ENCODE measurements around the gene ABHD2. TPM values are rescaled to one million over a fixed set of nuclear protein-coding genes. Genes with fewer than 3 reads are reported as not detected.
"Not testable (repeated sequence)": the region's sequence is repeated elsewhere in the genome, so short reads cannot be mapped to it uniquely, and the experiment has no call there.

The ABHD2 gene
- total and polyA plus RNA-seq, 2 donors, result 16.0 to 41.0 TPM

- H3K4me1 ChIP-seq (ENCODE audit: insufficient read depth), result no peaks in the 10 kb centered on the region
- 90% methylated on average over 5 of the region's 5 CpGs for WGBS
Measured at GRCh38 chr15:89125088-89125826, 37.0 kb downstream of the ABHD2 start.

GRCh38 chr15:89126009-89126408 lies 37.8 kb downstream of the ABHD2 start:
- Histone ChIP-seq H3K4me3 (ENCODE audit: low read depth, low read length) (no peak overlapping the region), H3K4me1 (ENCODE audit: insufficient read depth) (no peaks in the 10 kb centered on the region), H3K36me3 (ENCODE audit: insufficient read depth) (peaks cover 4% of the 10 kb centered on the region), H3K27ac (ENCODE audit: low read depth) (no peak overlapping the region)
- WGBS, result 95% methylated on average over 6 of the region's 6 CpGs
- no peak for DNase-seq (ENCODE audit: extremely low spot score)

More at GRCh38 chr15:89125088-89125826, 37.0 kb downstream of the ABHD2 start:
- DNase-seq (ENCODE audit: extremely low spot score), result no peak
- no peak overlapping the region for H3K27ac ChIP-seq (ENCODE audit: low read depth)
- no peak overlapping the region for H3K4me3 ChIP-seq (ENCODE audit: low read depth, low read length)
- peaks cover 2% of the 10 kb centered on the region for H3K36me3 ChIP-seq (ENCODE audit: insufficient read depth)

- no peak for DNase-seq (ENCODE audit: extremely low spot score)
- Histone ChIP-seq H3K4me3 (ENCODE audit: low read depth, low read length) (no peak overlapping the region), H3K27ac (ENCODE audit: low read depth) (no peak overlapping the region), H3K4me1 (ENCODE audit: insufficient read depth) (no peaks in the 10 kb centered on the region), H3K36me3 (ENCODE audit: insufficient read depth) (peaks cover 3% of the 10 kb centered on the region)
- 90% methylated on average over 3 of the region's 3 CpGs for WGBS
Measured at GRCh38 chr15:89127054-89127702, 38.9 kb downstream of the ABHD2 start.

- Histone ChIP-seq H3K27ac (ENCODE audit: low read depth) (no peak overlapping the region), H3K36me3 (ENCODE audit: insufficient read depth) (peaks cover 3% of the 10 kb centered on the region), H3K4me1 (ENCODE audit: insufficient read depth) (no peaks in the 10 kb centered on the region), H3K4me3 (ENCODE audit: low read depth, low read length) (no peak overlapping the region)
- WGBS, result 96% methylated on average over 6 of the region's 6 CpGs
- no peak for DNase-seq (ENCODE audit: extremely low spot score)
Measured at GRCh38 chr15:89128320-89129122, 40.3 kb downstream of the ABHD2 start.

GRCh38 chr15:89129123-89129815 lies 41.0 kb downstream of the ABHD2 start:
- peaks cover 3% of the 10 kb centered on the region for H3K36me3 ChIP-seq (ENCODE audit: insufficient read depth)
- no peak overlapping the region for H3K4me3 ChIP-seq (ENCODE audit: low read depth, low read length)
- H3K4me1 ChIP-seq (ENCODE audit: insufficient read depth), result peaks cover under 1% of the 10 kb centered on the region
- WGBS, result 56% methylated on average over 3 of the region's 3 CpGs
- DNase-seq (ENCODE audit: extremely low spot score), result no peak
- no peak overlapping the region for H3K27ac ChIP-seq (ENCODE audit: low read depth)

- no peak overlapping the region for H3K4me3 ChIP-seq (ENCODE audit: low read depth, low read length)
- H3K27ac ChIP-seq (ENCODE audit: low read depth), result no peak overlapping the region
- DNase-seq (ENCODE audit: extremely low spot score), result no peak
- H3K36me3 ChIP-seq (ENCODE audit: insufficient read depth), result peaks cover 3% of the 10 kb centered on the region
- 71% methylated on average over 1 of the region's 1 CpG for WGBS
- H3K4me1 ChIP-seq (ENCODE audit: insufficient read depth), result peaks cover 2% of the 10 kb centered on the region
Measured at GRCh38 chr15:89129816-89130134, 41.5 kb downstream of the ABHD2 start.

- Histone ChIP-seq H3K36me3 (ENCODE audit: insufficient read depth) (peaks cover 3% of the 10 kb centered on the region), H3K27ac (ENCODE audit: low read depth) (no peak overlapping the region), H3K4me1 (ENCODE audit: insufficient read depth) (peaks cover 2% of the 10 kb centered on the region), H3K4me3 (ENCODE audit: low read depth, low read length) (no peak overlapping the region)
- DNase-seq (ENCODE audit: extremely low spot score), result no peak
- WGBS, result 82% methylated on average over 5 of the region's 5 CpGs
Measured at GRCh38 chr15:89130201-89130600, 41.9 kb downstream of the ABHD2 start.

GRCh38 chr15:89131731-89132130 lies 43.5 kb downstream of the ABHD2 start:
- Histone ChIP-seq H3K4me1 (ENCODE audit: insufficient read depth) (peaks cover 2% of the 10 kb centered on the region), H3K36me3 (ENCODE audit: insufficient read depth) (peaks cover 3% of the 10 kb centered on the region), H3K27ac (ENCODE audit: low read depth) (no peak overlapping the region), H3K4me3 (ENCODE audit: low read depth, low read length) (no peak overlapping the region)
- 78% methylated on average over 3 of the region's 3 CpGs for WGBS
- DNase-seq (ENCODE audit: extremely low spot score), result no peak

- 64% methylated on average over 9 of the region's 9 CpGs for WGBS
Measured at GRCh38 chr15:89132611-89133507, 44.6 kb downstream of the ABHD2 start.

GRCh38 chr15:89135387-89136077 lies 47.3 kb downstream of the ABHD2 start:
- H3K4me1 ChIP-seq (ENCODE audit: insufficient read depth); H3K36me3 ChIP-seq (ENCODE audit: insufficient read depth); H3K27ac ChIP-seq (ENCODE audit: low read depth); DNase-seq (ENCODE audit: extremely low spot score); H3K4me3 ChIP-seq (ENCODE audit: low read depth, low read length): not testable (repeated sequence)
- 87% methylated on average over 10 of the region's 10 CpGs for WGBS

More at GRCh38 chr15:89132611-89133507, 44.6 kb downstream of the ABHD2 start:
- peak overlapping the region; percentile 41 for H3K27ac ChIP-seq (ENCODE audit: low read depth)
- peaks cover 2% of the 10 kb centered on the region for H3K4me1 ChIP-seq (ENCODE audit: insufficient read depth)
- DNase-seq (ENCODE audit: extremely low spot score), result no peak
- peaks cover 3% of the 10 kb centered on the region for H3K36me3 ChIP-seq (ENCODE audit: insufficient read depth)
- H3K4me3 ChIP-seq (ENCODE audit: low read depth, low read length), result no peak overlapping the region

- H3K4me1 ChIP-seq (ENCODE audit: insufficient read depth), result peaks cover 2% of the 10 kb centered on the region
- H3K27ac ChIP-seq (ENCODE audit: low read depth), result no peak overlapping the region
- no peak for DNase-seq (ENCODE audit: extremely low spot score)
- H3K4me3 ChIP-seq (ENCODE audit: low read depth, low read length), result no peak overlapping the region
- 91% methylated on average over 12 of the region's 12 CpGs for WGBS
- no peaks in the 10 kb centered on the region for H3K36me3 ChIP-seq (ENCODE audit: insufficient read depth)
Measured at GRCh38 chr15:89136078-89136806, 48.0 kb downstream of the ABHD2 start.
